Skeletal muscle tissue (tissue), 4 donors: Measurements from ENCODE around the gene ZNF493. TPM values are rescaled to one million over a fixed set of nuclear protein-coding genes. Genes with fewer than 3 reads are reported as not detected.
A peak's percentile ranks its signal among the peaks of the same experiment; 100 is the strongest.

Source experiments
- H3K27ac ChIP-seq: one replicate; pipeline ENCODE4 v1.7.0; 2013; ENCODE audit warnings: mild to moderate bottlenecking, low read depth, low read length, inconsistent platforms
- H3K27me3 ChIP-seq, 3 donors: one replicate each; pipeline ENCODE4 v1.7.0; 2013; ENCODE audit warnings: low read length in 3 of 3; ENCODE audit not compliant: control insufficient read depth in 3 of 3, insufficient read depth in 3 of 3
- H3K36me3 ChIP-seq, 3 donors: one replicate each; pipeline ENCODE4 v1.7.0; 2013; ENCODE audit warnings: low read length in 3 of 3; ENCODE audit not compliant: control insufficient read depth in 3 of 3, insufficient read depth in 3 of 3
- H3K4me1 ChIP-seq, 3 donors: one replicate each; pipeline ENCODE4 v1.7.0; 2013; ENCODE audit warnings: low read length in 3 of 3, mild to moderate bottlenecking in 3 of 3; ENCODE audit not compliant: control insufficient read depth in 3 of 3, insufficient read depth in 3 of 3
- H3K4me3 ChIP-seq, 3 donors: one replicate each; pipeline ENCODE4 v1.7.0; 2013; ENCODE audit warnings: low read length in 3 of 3
- H3K9ac ChIP-seq, 3 donors: one replicate each; pipeline ENCODE4 v1.7.0; 2013; ENCODE audit warnings: low read length in 3 of 3, mild to moderate bottlenecking in 3 of 3, moderate library complexity in 2 of 3, low read depth in 1 of 3
- H3K9me3 ChIP-seq, 3 donors: one replicate each; pipeline ENCODE4 v1.7.0; 2013; ENCODE audit warnings: low read length in 3 of 3; ENCODE audit not compliant: control insufficient read depth in 3 of 3
- total RNA-seq: library from RNA; depleted of rRNA; stranded (reverse); fragments of >200 nt; gene quantifications from one replicate; pipeline ENCODE4 v1.2.3, GENCODE V29; 2014
- donor health status: Osteomylitis.

The ZNF493 gene
- total RNA-seq, 1 donor from 2014 or later = 47.5 TPM

- peaks cover 27 to 36% (median 27%) of the 10 kb centered on the region in 3 donors for H3K9me3 ChIP-seq
- no peak overlapping the region for H3K9ac ChIP-seq
- no peaks in the 10 kb centered on the region for H3K4me1 ChIP-seq
- no peak overlapping the region for H3K27ac ChIP-seq
- peaks cover 2 to 9% (median 7%) of the 10 kb centered on the region in 3 donors for H3K36me3 ChIP-seq
- peak overlapping the region in 1 of 3 donors; percentile 30 for H3K4me3 ChIP-seq
- no peaks in the 10 kb centered on the region for H3K27me3 ChIP-seq
These were observed 25.3 kb downstream of the ZNF493 start for GRCh38 chr19:21422244-21422643.

GRCh38 chr19:21423057-21424041 lies 26.4 kb downstream of the ZNF493 start:
- peak overlapping the region in 1 of 3 donors; percentile 43 for H3K4me3 ChIP-seq
- H3K36me3 ChIP-seq = peaks cover 2 to 9% (median 4%) of the 10 kb centered on the region in 3 donors
- H3K9me3 ChIP-seq = peaks cover 27 to 36% (median 30%) of the 10 kb centered on the region in 3 donors
- H3K4me1 ChIP-seq = no peaks in the 10 kb centered on the region
- no peaks in the 10 kb centered on the region for H3K27me3 ChIP-seq
- H3K27ac ChIP-seq = no peak overlapping the region
- no peak overlapping the region for H3K9ac ChIP-seq

- no peak overlapping the region for H3K9ac ChIP-seq
- no peaks in the 10 kb centered on the region for H3K27me3 ChIP-seq
- H3K4me3 ChIP-seq = no peak overlapping the region
- H3K4me1 ChIP-seq = no peaks in the 10 kb centered on the region
- peaks cover under 1 to 13% (median 2%) of the 10 kb centered on the region in 3 donors for H3K9me3 ChIP-seq
- H3K27ac ChIP-seq = no peak overlapping the region
- H3K36me3 ChIP-seq = no peaks in the 10 kb centered on the region
These were observed 33.7 kb downstream of the ZNF493 start for GRCh38 chr19:21430675-21431074.

- H3K36me3 ChIP-seq = no peaks in the 10 kb centered on the region
- H3K27me3 ChIP-seq = no peaks in the 10 kb centered on the region
- no peak overlapping the region for H3K9ac ChIP-seq
- H3K27ac ChIP-seq = no peak overlapping the region
- no peak overlapping the region for H3K4me3 ChIP-seq
- no peaks in the 10 kb centered on the region for H3K4me1 ChIP-seq
- H3K9me3 ChIP-seq = peaks cover 0 to 16% (median 5%) of the 10 kb centered on the region in 3 donors
These were observed 35.7 kb downstream of the ZNF493 start for GRCh38 chr19:21432590-21432989.

- Histone ChIP-seq H3K27me3 (no peaks in the 10 kb centered on the region), H3K36me3 (no peaks in the 10 kb centered on the region), H3K4me3 (no peak overlapping the region), H3K27ac (no peak overlapping the region), H3K9me3 (peaks cover 0 to 13% (median 5%) of the 10 kb centered on the region in 3 donors), H3K9ac (no peak overlapping the region), H3K4me1 (no peaks in the 10 kb centered on the region)
These were observed 37.6 kb downstream of the ZNF493 start for GRCh38 chr19:21434516-21434915.

- Histone ChIP-seq H3K9ac (no peak overlapping the region), H3K36me3 (no peaks in the 10 kb centered on the region), H3K4me1 (peaks cover 0 to 2% (median 0%) of the 10 kb centered on the region in 3 donors), H3K4me3 (no peak overlapping the region), H3K27ac (no peak overlapping the region), H3K27me3 (no peaks in the 10 kb centered on the region), H3K9me3 (peaks cover 0 to 8% (median 5%) of the 10 kb centered on the region in 3 donors)
These were observed 38.1 kb downstream of the ZNF493 start for GRCh38 chr19:21434967-21435544.

GRCh38 chr19:21439201-21439751 lies 42.3 kb downstream of the ZNF493 start:
- H3K27ac ChIP-seq = peak overlapping the region; percentile 33
- H3K27me3 ChIP-seq = no peaks in the 10 kb centered on the region
- peaks cover 0 to 2% (median 0%) of the 10 kb centered on the region in 3 donors for H3K4me1 ChIP-seq
- peaks cover 0 to 4% (median 3%) of the 10 kb centered on the region in 3 donors for H3K9me3 ChIP-seq
- no peak overlapping the region for H3K9ac ChIP-seq
- H3K36me3 ChIP-seq = no peaks in the 10 kb centered on the region
- H3K4me3 ChIP-seq = peak overlapping the region in 1 of 3 donors; percentile 45

- H3K4me3 ChIP-seq = no peak overlapping the region
- no peaks in the 10 kb centered on the region for H3K36me3 ChIP-seq
These were observed 43.4 kb downstream of the ZNF493 start for GRCh38 chr19:21440321-21440720.

GRCh38 chr19:21451187-21451586 lies 54.3 kb downstream of the ZNF493 start:
- no peaks in the 10 kb centered on the region for H3K9me3 ChIP-seq
- H3K36me3 ChIP-seq = no peaks in the 10 kb centered on the region
- H3K4me1 ChIP-seq = no peaks in the 10 kb centered on the region
- H3K4me3 ChIP-seq = no peak overlapping the region
- H3K27ac ChIP-seq = no peak overlapping the region
- no peaks in the 10 kb centered on the region for H3K27me3 ChIP-seq
- H3K9ac ChIP-seq = no peak overlapping the region

More at GRCh38 chr19:21440321-21440720, 43.4 kb downstream of the ZNF493 start:
- Histone ChIP-seq H3K27me3 (no peaks in the 10 kb centered on the region), H3K9ac (no peak overlapping the region), H3K9me3 (peaks cover 0 to 4% (median 3%) of the 10 kb centered on the region in 3 donors), H3K4me1 (peaks cover 0 to 2% (median 0%) of the 10 kb centered on the region in 3 donors), H3K27ac (no peak overlapping the region)
